Measurements from ENCODE around the gene MGAT5B.

Gene MGAT5B

GRCh38 chr17:76994237-76994637 lies 126.0 kb downstream of the MGAT5B start:
- DNase-seq: peak in 1 of 10 donors; percentile 29
- intact Hi-C loops (cut with DNase I): no loop called here

GRCh38 chr17:76995387-76996105 lies 127.3 kb downstream of the MGAT5B start:
- intact Hi-C loops (cut with DNase I): no loop called here

GRCh38 chr17:76996741-76997694 lies 128.8 kb downstream of the MGAT5B start:
- intact Hi-C loops (cut with DNase I): no loop called here
- peak in 5 of 10 donors; percentile 15 to 84 (median 75) for DNase-seq

More at GRCh38 chr17:76995387-76996105, 127.3 kb downstream of the MGAT5B start:
- peak in 2 of 10 donors; percentile 39 to 41 for DNase-seq

GRCh38 chr17:76997981-76998531 lies 129.9 kb downstream of the MGAT5B start:
- DNase-seq: peak in 2 of 10 donors; percentile 26 to 43
- intact Hi-C loops (cut with DNase I): no loop called here

- peak in 2 of 10 donors; percentile 15 to 28 for DNase-seq
- intact Hi-C loops (cut with DNase I): no loop called here
Observed at GRCh38 chr17:76998839-76999238, 130.6 kb downstream of the MGAT5B start.
